HG02973 (cell line): Measurements from ENCODE around the gene SMARCC1.

Source experiments
- ATAC-seq: cut with Tn5 transposase; IDR thresholded peaks from one replicate; pipeline ENCODE4 v1.9.1; 2021; ENCODE audit warnings: moderate library complexity; ENCODE audit not compliant: unreplicated experiment

The SMARCC1 gene

GRCh38 chr3:47592066-47592795 is 189.5 kb downstream of the SMARCC1 start:
- ATAC-seq = no peak

- no peak for ATAC-seq
These were observed 191.5 kb downstream of the SMARCC1 start for GRCh38 chr3:47590216-47590615.

GRCh38 chr3:47588587-47588986 is 193.1 kb downstream of the SMARCC1 start:
- no peak for ATAC-seq

- ATAC-seq = no peak
These were observed 193.6 kb downstream of the SMARCC1 start for GRCh38 chr3:47588053-47588452.

- no peak for ATAC-seq
These were observed 194.9 kb downstream of the SMARCC1 start for GRCh38 chr3:47586746-47587145.

- ATAC-seq = no peak
These were observed 198.2 kb downstream of the SMARCC1 start for GRCh38 chr3:47583320-47584075.

GRCh38 chr3:47581835-47582234 is 199.9 kb downstream of the SMARCC1 start:
- no peak for ATAC-seq

- no peak for ATAC-seq
These were observed 200.3 kb downstream of the SMARCC1 start for GRCh38 chr3:47581422-47581821.

- no peak for ATAC-seq
These were observed 201.2 kb downstream of the SMARCC1 start for GRCh38 chr3:47580481-47580880.

GRCh38 chr3:47579875-47580274 is 201.8 kb downstream of the SMARCC1 start:
- no peak for ATAC-seq

GRCh38 chr3:47578691-47579632 is 202.7 kb downstream of the SMARCC1 start, which contains the start of gene CSPG5:
TSS of gene CSPG5 (minus strand) at chr3:47578865. CDS start at chr3:47578693, 172 bp downstream.
- ATAC-seq = no peak

GRCh38 chr3:47578119-47578632 is 203.5 kb downstream of the SMARCC1 start:
- ATAC-seq = no peak

- ATAC-seq = no peak
These were observed 204.0 kb downstream of the SMARCC1 start for GRCh38 chr3:47577583-47578118.

GRCh38 chr3:47573190-47574172 is 208.2 kb downstream of the SMARCC1 start:
- ATAC-seq = no peak

GRCh38 chr3:47571391-47572175 is 210.1 kb downstream of the SMARCC1 start:
- no peak for ATAC-seq

- no peak for ATAC-seq
These were observed 212.8 kb downstream of the SMARCC1 start for GRCh38 chr3:47568901-47569300.

- ATAC-seq = no peak
These were observed 214.5 kb downstream of the SMARCC1 start for GRCh38 chr3:47567149-47567548.

GRCh38 chr3:47566667-47567066 is 215.0 kb downstream of the SMARCC1 start:
- ATAC-seq = no peak
